ENCODE measurements around the gene ZNF407.

DNA sequence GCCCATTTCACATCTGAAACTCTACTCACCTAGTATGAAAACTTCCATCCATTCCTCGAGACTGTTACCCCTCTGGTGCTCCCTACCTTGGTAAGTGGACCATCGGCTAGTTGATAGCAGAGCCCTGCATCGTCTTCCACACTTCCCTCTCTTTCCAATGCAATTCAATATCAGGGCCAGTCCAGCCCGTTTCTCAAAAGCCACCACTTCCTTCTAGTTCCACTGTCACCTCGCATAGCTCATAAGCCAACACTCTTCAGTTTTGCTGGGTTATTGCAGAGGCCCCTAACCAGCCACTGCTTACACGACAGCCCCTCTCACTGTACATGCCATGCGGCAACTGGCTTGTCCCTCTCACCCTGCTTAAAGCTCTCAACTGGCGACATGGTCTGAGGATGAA, 10.2 kb upstream of the ZNF407 start:
- TF ChIP-seq, protein P1, sequence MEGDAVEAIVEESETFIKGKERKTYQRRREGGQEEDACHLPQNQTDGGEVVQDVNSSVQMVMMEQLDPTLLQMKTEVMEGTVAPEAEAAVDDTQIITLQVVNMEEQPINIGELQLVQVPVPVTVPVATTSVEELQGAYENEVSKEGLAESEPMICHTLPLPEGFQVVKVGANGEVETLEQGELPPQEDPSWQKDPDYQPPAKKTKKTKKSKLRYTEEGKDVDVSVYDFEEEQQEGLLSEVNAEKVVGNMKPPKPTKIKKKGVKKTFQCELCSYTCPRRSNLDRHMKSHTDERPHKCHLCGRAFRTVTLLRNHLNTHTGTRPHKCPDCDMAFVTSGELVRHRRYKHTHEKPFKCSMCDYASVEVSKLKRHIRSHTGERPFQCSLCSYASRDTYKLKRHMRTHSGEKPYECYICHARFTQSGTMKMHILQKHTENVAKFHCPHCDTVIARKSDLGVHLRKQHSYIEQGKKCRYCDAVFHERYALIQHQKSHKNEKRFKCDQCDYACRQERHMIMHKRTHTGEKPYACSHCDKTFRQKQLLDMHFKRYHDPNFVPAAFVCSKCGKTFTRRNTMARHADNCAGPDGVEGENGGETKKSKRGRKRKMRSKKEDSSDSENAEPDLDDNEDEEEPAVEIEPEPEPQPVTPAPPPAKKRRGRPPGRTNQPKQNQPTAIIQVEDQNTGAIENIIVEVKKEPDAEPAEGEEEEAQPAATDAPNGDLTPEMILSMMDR (IDR thresholded peaks at IDR 0.05) = no peak
- TF ChIP-seq POLR2AphosphoS5 (IDR thresholded peaks at IDR 0.05) (no peak), POLR2A (IDR thresholded peaks at IDR 0.05) (no peak)
